ENCODE results near the gene DDX47. TPM values are rescaled to one million over a fixed set of nuclear protein-coding genes. Genes with fewer than 3 reads are reported as not detected.
"Not testable (repeated sequence)": the region's sequence is repeated elsewhere in the genome, so short reads cannot be mapped to it uniquely, and the experiment has no call there.

The DDX47 gene
- polyA plus RNA-seq, 1 of the 3 experiments (the other 2 are of a cell fraction) = 68.4 TPM

DNA sequence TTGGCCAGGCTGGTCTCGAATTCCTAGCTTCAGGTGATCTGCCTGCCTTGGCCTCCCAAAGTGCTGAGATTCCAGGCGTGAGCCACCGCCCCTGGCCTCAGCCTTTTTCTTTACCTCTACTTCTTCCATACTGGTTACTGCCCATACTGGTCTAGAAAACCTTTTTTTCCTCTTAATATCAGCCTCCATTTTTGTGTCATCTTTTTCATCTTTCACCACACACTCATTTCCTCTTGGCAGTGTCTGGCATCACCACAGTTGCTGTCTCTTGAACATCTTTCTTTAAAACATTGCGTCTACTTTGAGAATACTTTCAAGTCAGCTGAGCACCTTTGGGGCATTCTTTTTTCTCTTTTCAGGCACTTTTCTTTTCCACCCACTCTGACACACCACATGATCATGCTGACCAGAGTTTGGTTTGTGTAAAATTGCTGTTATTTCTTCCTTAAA is 32.7 kb downstream of the DDX47 start:
- H3K9me2 ChIP-seq = no peaks in the 10 kb centered on the region
- ChIA-PET POLR2A (interaction anchor here (0.7 kb wide), 1 partner anchor 15 kb away, joined by 3 read pairs; no protein-coding TSS in a partner anchor), CTCF (interaction anchor here (2.2 kb wide), 1 partner anchor 10 kb away, joined by 11 read pairs; no protein-coding TSS in a partner anchor)
- no peak for DNase-seq
- H3K4me1 ChIP-seq (ENCODE audit: control insufficient read depth in 1 of 2, insufficient read depth in 2 of 2, low read depth in 1 of 2, low read length in 1 of 2) = peaks cover 0 to 13% of the 10 kb centered on the region in 2 experiments; a peak in 1 of 4 replicates
- no peaks in the 10 kb centered on the region for H3K9me3 ChIP-seq
- no peaks in the 10 kb centered on the region for H3K79me2 ChIP-seq (ENCODE audit: insufficient read depth)
- H3K27ac ChIP-seq (ENCODE audit: low read depth in 2 of 2, low read length in 1 of 2) = no peak overlapping the region
- no peak overlapping the region for H3K4me3 ChIP-seq (ENCODE audit: low read depth in 2 of 2, low read length in 1 of 2)
- H3K9ac ChIP-seq = no peak overlapping the region
- TF ChIP-seq, protein P1, sequence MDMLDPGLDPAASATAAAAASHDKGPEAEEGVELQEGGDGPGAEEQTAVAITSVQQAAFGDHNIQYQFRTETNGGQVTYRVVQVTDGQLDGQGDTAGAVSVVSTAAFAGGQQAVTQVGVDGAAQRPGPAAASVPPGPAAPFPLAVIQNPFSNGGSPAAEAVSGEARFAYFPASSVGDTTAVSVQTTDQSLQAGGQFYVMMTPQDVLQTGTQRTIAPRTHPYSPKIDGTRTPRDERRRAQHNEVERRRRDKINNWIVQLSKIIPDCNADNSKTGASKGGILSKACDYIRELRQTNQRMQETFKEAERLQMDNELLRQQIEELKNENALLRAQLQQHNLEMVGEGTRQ (IDR thresholded peaks at IDR 0.05; ENCODE audit: borderline replicate concordance, low read depth, low read length) = no peak
- TF ChIP-seq POLR2AphosphoS5 (IDR thresholded peaks at IDR 0.05; ENCODE audit: low read depth, low read length) (no peak), CHD2 (IDR thresholded peaks at IDR 0.05; ENCODE audit: low read length, partially characterized antibody) (no peak)
- no peaks in the 10 kb centered on the region for H3K27me3 ChIP-seq (ENCODE audit: insufficient read depth)
- H3F3A ChIP-seq (replicated peaks; ENCODE audit: insufficient read depth) = peaks cover 18% of the 10 kb centered on the region
- H4K20me1 ChIP-seq (ENCODE audit: insufficient read depth) = no peaks in the 10 kb centered on the region
- no peak overlapping the region for H3K4me2 ChIP-seq
- H3K36me3 ChIP-seq (replicated peaks in 1 of 2; ENCODE audit: control insufficient read depth in 1 of 2, insufficient read depth in 2 of 2, low read length in 1 of 2) = no peaks in the 10 kb centered on the region
- 0 out of 2 replicates have a peak overlapping the region, but pooled peaks have one; percentile 70 for H2AFZ ChIP-seq (ENCODE audit: low read depth)
- 91% methylated on average over 4 of the region's 4 CpGs for WGBS (ENCODE audit: low lambda C conversion rate)

DNA sequence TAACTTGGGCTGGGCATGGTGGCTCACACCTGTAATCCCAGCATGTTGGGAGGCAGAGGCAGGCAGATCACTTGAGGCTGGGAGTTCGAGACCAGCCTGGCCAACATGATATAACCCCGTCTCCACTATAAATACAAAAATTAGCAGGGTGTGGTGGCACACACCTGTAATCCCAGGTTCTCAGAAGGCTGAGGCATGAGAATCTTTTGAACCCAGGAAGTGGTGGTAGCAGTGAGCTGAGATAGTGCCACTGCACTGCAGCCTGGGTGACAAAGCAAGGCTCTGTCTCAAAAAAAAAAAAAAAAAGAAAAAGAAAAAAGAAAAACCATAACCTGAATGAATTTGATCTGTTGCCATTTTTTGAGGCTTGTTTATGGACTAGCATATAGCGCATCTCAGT is 33.6 kb downstream of the DDX47 start:
- H2AFZ ChIP-seq (ENCODE audit: low read depth); H3K9ac ChIP-seq; H3K4me2 ChIP-seq; DNase-seq; H4K20me1 ChIP-seq (ENCODE audit: insufficient read depth); H3K4me3 ChIP-seq (ENCODE audit: low read depth in 2 of 2, low read length in 1 of 2); H3K27me3 ChIP-seq (ENCODE audit: insufficient read depth); H3K9me3 ChIP-seq; H3K79me2 ChIP-seq (ENCODE audit: insufficient read depth); H3K27ac ChIP-seq (ENCODE audit: low read depth in 2 of 2, low read length in 1 of 2); H3K9me2 ChIP-seq; H3K36me3 ChIP-seq (replicated peaks in 1 of 2; ENCODE audit: control insufficient read depth in 1 of 2, insufficient read depth in 2 of 2, low read length in 1 of 2); POLR2A ChIA-PET: not testable (repeated sequence)
- peaks cover 16% of the 10 kb centered on the region for H3F3A ChIP-seq (replicated peaks; ENCODE audit: insufficient read depth)
- peaks cover 0 to 13% of the 10 kb centered on the region in 2 experiments; a peak in 1 of 4 replicates for H3K4me1 ChIP-seq (ENCODE audit: control insufficient read depth in 1 of 2, insufficient read depth in 2 of 2, low read depth in 1 of 2, low read length in 1 of 2)
- CTCF ChIA-PET = interaction anchor here (2.2 kb wide), 1 partner anchor 11 kb away, joined by 11 read pairs; no protein-coding TSS in a partner anchor
- WGBS (ENCODE audit: low lambda C conversion rate) = 99% methylated on average over 3 of the region's 3 CpGs

GRCh38 chr12:12853435-12853834 is 40.3 kb downstream of the DDX47 start:
- no peaks in the 10 kb centered on the region for H3K36me3 ChIP-seq (replicated peaks in 1 of 2; ENCODE audit: control insufficient read depth in 1 of 2, insufficient read depth in 2 of 2, low read length in 1 of 2)
- no peaks in the 10 kb centered on the region for H3K27me3 ChIP-seq (ENCODE audit: insufficient read depth)
- no peak overlapping the region for H3K9ac ChIP-seq
- TF ChIP-seq, protein P2, sequence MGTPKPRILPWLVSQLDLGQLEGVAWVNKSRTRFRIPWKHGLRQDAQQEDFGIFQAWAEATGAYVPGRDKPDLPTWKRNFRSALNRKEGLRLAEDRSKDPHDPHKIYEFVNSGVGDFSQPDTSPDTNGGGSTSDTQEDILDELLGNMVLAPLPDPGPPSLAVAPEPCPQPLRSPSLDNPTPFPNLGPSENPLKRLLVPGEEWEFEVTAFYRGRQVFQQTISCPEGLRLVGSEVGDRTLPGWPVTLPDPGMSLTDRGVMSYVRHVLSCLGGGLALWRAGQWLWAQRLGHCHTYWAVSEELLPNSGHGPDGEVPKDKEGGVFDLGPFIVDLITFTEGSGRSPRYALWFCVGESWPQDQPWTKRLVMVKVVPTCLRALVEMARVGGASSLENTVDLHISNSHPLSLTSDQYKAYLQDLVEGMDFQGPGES (IDR thresholded peaks at IDR 0.05; ENCODE audit: low read depth, low read length) = no peak
- TF ChIP-seq RFX5 (IDR thresholded peaks at IDR 0.05; ENCODE audit: low read length) (no peak), NRF1 (IDR thresholded peaks at IDR 0.05; ENCODE audit: low read depth, low read length) (no peak), MAX (IDR thresholded peaks at IDR 0.05; ENCODE audit: low read depth) (no peak), MEF2A (IDR thresholded peaks at IDR 0.05; ENCODE audit: borderline replicate concordance, low read depth) (no peak), TEAD4 (IDR thresholded peaks at IDR 0.05; ENCODE audit: borderline replicate concordance, insufficient read depth) (no peak)
- CTCF ChIA-PET = interaction anchor here (0.9 to 1.1 kb wide), 2 partner anchors 17 to 359 kb away, joined by 3 read pairs; no protein-coding TSS in a partner anchor
- no peak for DNase-seq
- H3K9me2 ChIP-seq = no peaks in the 10 kb centered on the region
- POLR2A ChIA-PET = no interaction called here
- H3F3A ChIP-seq (replicated peaks; ENCODE audit: insufficient read depth) = no peaks in the 10 kb centered on the region
- H3K9me3 ChIP-seq = no peaks in the 10 kb centered on the region
- WGBS (ENCODE audit: low lambda C conversion rate) = 62% methylated on average over 3 of the region's 3 CpGs
- no peak overlapping the region for H3K4me2 ChIP-seq
- H3K27ac ChIP-seq (ENCODE audit: low read depth in 2 of 2, low read length in 1 of 2) = no peak overlapping the region
- H3K79me2 ChIP-seq (ENCODE audit: insufficient read depth) = no peaks in the 10 kb centered on the region
- no peak overlapping the region for H2AFZ ChIP-seq (ENCODE audit: low read depth)
- no peak overlapping the region for H3K4me3 ChIP-seq (ENCODE audit: low read depth in 2 of 2, low read length in 1 of 2)
- no peaks in the 10 kb centered on the region for H4K20me1 ChIP-seq (ENCODE audit: insufficient read depth)
- no peaks in the 10 kb centered on the region for H3K4me1 ChIP-seq (ENCODE audit: control insufficient read depth in 1 of 2, insufficient read depth in 2 of 2, low read depth in 1 of 2, low read length in 1 of 2)
